LHCN-M2 (cell line): Measurements from ENCODE around the gene ITPKA. TPM values are rescaled to one million over a fixed set of nuclear protein-coding genes. Genes with fewer than 3 reads are reported as not detected.

Experiments
- DNase-seq: peaks from one replicate; pipeline ENCODE4 v3.0.0-alpha.2; 2012; ENCODE audit warnings: low read depth
- total RNA-seq: library from RNA; depleted of rRNA; stranded (reverse); fragments of >200 nt; gene quantifications from 2 replicates; pipeline ENCODE4 v1.2.3, GENCODE V29; 2014

Gene ITPKA
- total RNA-seq, 1 experiment from 2014 or later: 14.2 TPM

DNA sequence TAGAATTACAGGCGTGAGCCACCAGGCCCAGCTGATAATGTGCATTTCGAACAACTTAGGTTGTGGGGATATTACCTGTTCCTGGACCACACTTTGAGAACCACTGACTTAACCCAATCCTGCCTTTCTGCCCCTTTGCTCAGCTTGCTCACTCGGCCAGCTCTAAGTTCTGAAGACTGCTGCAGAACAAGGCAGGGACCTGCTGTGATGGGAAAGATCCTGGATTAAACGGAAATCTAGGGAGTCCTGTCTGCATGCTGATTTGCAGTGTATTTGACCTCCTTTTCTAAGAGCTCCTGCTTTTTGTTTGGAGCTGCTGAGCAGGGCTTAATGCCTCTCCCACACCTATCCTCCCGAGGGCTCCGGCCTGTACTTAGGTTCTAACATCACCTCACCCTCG, 17.1 kb downstream of the ITPKA start:
- no peak for DNase-seq

DNA sequence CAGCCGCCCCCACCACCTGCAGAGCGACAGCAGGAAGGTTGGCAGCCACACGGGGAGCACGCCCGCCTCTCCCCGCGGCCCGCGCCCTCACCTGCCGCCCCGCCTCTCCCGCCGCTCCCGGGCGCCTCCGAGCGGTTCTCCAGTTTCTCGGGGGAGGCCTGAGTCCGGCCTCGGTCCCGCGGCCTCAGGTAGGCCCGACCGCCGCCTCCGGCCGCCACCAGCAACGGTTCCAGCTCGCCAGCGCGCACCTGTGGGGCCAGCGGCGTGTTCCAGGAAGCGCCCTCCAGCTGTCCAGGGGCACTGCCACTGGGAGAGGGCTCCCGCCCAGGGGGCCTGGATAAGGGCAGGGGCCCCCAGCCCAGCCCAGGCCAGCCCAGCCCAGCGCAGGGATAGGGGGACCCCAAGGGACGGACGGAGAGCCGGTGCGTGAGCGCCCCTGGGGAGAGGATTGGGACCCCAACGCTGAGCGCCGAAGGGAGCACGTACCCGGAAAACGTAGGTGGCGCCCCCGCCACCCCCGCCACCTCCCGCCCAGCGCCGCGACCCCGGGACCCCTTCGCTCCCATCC, 17.7 kb downstream of the ITPKA start:
- no peak for DNase-seq

DNA sequence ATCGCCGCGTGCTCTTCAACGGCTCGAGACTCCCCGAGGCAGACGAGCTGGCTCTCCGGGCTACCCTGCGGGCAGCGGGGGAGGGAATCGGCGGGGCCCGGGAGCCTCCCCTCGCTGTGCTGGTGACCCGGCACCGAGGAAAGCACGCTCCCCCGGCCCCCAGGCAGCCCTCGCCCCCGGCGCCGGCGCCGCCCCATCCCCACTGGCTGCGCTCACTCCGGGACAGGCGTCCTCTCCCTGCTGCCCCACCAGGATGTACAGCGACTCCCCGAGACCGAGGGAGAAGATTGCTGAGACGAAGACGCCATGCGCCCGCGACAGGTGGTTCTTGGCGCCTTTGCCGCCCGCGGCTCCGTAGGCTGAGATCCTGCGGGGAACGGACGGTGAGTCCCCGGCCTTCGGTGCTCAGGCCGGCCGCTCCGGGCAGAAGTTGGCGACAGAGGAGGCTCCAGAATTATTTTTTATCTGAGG, 18.3 kb downstream of the ITPKA start:
- DNase-seq: no peak

DNA sequence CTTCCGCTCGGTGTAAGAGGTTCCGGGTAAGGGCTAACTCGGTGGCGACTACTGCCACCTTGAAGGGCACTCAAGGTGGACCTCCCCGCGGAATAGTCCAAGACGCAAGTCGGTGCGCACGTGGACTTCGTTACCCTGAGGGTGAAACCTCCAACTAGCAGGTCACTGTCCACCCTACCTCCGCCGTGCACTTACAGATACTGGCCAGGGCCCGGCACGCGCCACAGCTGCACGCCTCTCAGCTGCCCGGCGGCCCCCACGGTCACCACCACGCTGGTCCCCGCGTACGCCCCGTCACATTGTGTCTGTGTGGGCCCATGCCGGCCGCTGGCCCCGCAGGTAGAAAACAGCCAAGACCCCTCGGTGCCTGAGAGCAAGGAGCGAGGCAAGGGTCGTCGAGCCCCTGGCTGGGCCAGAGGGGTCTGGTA, 18.9 kb downstream of the ITPKA start:
- no peak for DNase-seq

DNA sequence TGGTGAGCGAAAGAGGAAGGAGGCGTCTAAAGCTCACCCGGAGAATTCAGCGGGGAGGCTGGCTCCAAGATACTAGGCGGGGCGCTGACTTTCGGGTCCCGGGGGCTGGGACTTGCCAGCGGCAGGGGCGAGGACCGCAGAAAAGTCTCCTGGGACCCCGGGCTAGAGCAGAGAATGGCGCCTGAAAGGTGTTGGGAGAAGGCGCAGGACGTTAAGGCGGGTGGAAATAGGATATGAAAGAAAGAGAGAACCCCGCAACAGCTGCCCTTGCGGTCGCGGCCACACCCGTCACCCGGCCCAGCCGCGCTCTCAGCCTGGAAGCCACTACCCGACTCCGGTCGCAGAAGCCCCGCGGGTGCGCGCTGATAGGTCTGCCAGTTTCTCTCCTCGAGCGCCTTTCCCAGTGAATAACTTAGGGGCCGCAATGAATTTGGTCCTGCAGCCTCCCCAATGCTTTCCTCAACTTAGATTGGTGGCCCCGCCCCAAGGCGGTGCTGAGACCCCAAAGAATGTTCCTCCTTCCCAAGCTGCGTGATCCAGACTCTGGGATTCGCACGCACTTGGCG, 19.3 kb downstream of the ITPKA start:
- peak; percentile 31 for DNase-seq

DNA sequence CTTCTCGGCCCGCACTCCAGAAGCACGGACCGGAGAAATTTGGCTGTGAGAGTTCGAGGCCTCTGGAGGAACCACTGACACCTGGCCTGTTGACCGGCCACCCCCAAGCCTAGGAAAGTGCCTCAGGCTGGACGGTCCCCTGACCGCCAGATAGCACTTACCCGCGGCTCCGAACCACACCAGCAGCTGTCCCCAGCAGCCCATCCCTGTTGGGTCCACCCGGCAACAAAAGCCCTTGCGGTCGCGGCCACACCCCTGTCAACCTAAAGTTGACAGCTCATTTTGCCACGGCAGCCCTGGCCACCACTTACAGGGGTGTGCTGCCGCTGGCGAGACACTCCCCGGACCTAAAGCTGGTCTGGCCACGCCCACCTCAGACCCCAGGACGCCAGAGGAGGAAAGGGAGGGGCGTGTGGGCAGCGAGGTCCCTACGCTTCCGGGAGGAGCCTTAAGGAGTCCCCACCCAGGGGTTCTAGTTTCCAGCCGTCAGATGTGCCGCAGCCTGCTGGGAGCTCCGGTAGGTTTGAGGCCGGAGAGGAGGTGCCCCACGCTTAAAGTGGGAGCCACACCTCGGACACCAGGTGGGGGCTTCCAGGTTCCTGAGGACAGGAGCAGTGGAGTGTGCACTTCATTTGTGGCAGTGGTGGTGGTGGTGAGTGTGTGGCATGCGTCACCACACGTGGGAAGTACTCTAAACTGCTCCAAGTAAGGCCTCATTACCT, 20.0 kb downstream of the ITPKA start, which contains the start of gene LTK:
Gene LTK (minus strand): TSS at position 322 of the 722 bp plus-strand sequence. CDS start 118 bp downstream, at position 204.
- peak; percentile 15 for DNase-seq

DNA sequence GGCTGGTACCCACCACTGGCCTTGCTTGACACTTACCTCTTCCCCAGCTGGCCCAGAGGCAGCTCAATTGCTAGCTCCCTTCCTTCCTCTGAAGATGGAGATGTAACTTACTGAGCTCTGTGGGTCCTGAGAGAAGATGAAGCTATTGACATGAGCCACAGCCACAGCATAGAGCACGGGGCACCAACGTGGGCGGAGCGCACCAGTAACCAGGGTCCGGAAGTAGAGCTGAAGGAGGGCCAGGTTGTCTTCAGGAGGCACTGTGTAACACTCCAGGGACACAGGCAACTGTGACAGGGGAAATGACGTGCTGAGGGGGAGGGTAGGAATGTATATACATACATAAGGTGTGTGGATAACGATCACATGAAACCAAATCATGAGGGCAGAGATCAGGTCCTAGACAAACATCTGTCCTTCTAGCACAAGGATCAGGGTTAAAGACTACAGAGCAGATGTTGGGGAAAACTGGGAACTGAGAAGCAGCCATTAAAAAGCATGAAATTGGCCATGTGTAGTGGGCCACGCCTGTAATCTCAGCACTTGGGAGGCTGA, 24.3 kb downstream of the ITPKA start:
- DNase-seq: no peak

DNA sequence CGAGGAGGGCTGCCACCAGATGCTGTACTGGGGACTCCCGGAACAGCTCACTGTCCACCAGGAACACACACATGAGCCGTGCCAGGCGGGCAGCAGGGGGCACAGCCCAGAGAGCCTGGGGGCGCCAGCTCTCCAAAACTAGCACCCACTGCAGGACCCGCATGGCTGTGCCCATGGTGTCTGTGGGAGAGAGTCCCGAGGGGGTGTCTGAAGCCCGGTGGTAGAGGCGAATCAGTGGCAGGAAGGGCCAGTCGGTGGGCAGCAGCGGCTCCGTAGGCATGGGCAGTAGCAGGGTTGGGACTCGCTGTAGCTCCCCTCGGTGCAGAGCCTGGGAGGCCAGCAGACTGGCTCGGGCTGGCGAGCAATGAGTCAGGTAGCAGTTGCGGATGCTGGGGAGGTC, 27.0 kb downstream of the ITPKA start:
- no peak for DNase-seq

DNA sequence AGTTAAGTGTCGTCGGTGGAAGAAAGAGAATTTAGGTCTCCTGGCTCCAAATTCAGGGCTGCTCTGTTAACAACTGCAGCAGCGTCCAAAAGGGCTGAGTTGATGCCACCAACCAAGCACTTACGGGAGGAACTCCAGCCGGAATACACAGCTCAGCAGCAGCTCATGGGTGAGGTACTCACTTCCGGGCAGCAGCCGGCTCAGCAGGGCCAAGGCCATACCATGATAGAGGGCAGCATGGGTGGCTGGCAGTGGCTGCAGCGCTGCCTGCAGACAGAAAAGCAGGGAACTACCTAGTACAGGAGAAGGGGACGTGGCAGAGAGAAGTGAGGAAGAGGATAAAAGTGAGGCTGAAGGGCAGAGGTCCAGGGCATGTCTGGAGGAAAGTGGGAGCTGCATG, 27.9 kb downstream of the ITPKA start:
- no peak for DNase-seq

- DNase-seq: no peak
Measured at GRCh38 chr15:41523097-41523496, 29.4 kb downstream of the ITPKA start.

DNA sequence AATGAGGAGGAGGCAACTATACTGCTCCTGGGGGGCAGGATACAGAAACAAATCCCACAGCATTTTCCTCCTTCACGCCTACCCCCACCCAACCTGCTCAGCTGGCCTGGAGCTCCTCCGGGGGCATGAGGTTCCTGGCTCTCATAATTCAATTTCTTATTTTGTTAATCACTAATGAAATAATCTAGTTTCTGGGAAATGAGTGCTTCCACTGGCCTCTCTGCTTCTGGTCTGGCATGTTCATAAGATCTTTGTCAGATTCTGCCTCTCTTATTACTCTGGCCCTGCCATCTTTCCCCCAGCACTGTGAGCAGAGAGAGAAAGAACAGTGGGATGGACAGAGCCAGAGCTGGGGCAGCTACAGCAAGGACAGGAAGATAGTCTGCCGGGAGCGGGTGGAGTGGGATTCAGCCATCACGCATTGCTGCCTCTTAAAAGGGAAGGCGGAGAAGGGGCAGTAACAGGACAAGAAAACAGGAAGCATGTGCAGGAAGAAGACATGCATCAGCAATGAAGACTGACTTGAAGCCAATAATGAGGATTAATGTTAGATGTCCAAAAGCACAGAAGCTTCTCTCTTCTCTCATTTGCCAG, 36.8 kb downstream of the ITPKA start:
- no peak for DNase-seq

- no peak for DNase-seq
Measured at GRCh38 chr15:41535544-41535943, 41.9 kb downstream of the ITPKA start.

DNA sequence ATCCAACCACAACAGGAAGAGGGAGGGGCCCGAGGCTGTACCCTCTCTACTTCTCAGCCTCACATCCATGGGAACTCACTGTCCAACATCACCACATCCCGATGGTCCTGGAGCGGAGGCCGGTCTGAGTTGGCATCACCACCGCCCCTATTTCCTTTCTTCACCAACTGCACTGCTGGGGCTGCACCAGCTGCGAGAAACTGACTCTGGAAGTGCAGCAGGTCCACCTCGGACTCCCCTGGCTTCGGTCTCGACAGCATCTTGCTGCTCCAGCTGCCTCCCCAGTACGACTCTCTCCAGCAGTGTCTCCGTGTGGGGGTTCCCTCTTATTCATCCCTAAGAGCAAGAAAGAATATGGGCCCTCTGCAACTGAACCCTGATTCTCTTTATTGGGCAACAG, 43.2 kb downstream of the ITPKA start:
- DNase-seq: no peak

DNA sequence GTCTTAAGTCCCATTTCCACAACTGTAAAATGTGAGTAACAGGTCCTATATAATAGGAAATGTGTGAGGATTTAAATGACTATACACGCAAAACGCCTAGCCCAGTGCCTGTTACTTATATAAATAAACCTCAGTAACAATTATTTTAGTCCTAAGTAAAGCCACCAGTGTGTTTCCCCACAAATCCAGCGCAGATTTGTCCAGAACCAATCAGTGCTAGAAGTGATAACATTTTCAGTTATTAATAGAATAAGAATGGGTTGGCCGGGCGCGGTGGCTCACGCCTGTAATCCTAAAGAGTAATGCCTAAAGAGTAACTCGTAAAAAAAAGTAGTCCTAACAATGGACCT, 49.8 kb downstream of the ITPKA start:
- DNase-seq: no peak

DNA sequence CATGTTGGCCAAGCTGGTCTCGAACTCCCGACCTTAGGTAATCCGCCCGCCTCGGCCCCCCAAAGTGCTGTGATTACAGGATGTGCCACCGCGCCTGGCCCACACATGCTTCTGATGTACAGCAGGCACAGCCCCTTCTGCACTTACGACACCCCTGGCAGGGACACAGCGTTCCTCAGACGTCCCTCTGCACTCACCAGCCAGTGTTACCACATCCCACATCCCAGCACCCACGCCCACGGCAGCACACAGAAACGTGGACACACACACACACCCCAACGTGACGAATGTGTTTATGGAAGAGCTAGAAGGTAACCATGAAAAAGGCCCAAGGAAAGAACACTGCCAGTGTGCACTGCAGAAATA, 51.0 kb downstream of the ITPKA start:
- DNase-seq: no peak

DNA sequence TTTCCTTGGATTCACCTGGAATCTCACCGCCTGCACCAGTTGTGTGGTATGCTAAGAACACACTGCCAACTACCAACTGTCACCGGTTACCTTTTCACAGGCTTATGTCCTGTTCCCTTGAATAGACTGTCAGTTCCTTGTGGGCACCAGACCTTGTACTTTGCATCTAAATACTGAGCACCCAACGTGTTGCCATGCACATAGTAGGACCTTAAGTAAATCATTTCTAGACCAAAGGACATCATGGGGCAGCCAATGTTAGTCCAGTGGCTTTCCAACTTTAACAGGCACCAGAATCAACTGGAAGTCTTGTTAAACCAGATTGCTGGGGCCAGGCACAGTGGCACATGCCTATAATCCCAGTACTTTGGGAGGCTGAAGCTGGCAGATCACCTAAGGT, 51.5 kb downstream of the ITPKA start:
- DNase-seq: no peak

- peak; percentile 73 for DNase-seq
Measured at GRCh38 chr15:41546851-41547786, 53.4 kb downstream of the ITPKA start.

- no peak for DNase-seq
Measured at GRCh38 chr15:41550066-41550775, 56.5 kb downstream of the ITPKA start.
